ENCODE measurements around the gene OCLN. TPM values are rescaled to one million over a fixed set of nuclear protein-coding genes. Genes with fewer than 3 reads are reported as not detected.
A peak's percentile ranks its signal among the peaks of the same experiment; 100 is the strongest.

The OCLN gene
- total RNA-seq, 2 donors from 2014 or later: 117 to 124 TPM

- no peak overlapping the region for H3K9ac ChIP-seq (ENCODE audit: extremely low read depth, low read length, poor library complexity, severe bottlenecking)
- no peak overlapping the region for H3K27ac ChIP-seq (ENCODE audit: low read depth, low read length)
- DNase-seq: no peak
- H3K36me3 ChIP-seq (ENCODE audit: control insufficient read depth, insufficient read depth, low read length): no peaks in the 10 kb centered on the region
- H3K4me3 Mint-ChIP-seq: no peak overlapping the region
- H3K27me3 Mint-ChIP-seq (ENCODE audit: insufficient read depth): peaks cover 4% of the 10 kb centered on the region
- no peak overlapping the region for H3K27ac Mint-ChIP-seq
- H3K4me1 Mint-ChIP-seq: peaks cover 19% of the 10 kb centered on the region
- peaks cover 13% of the 10 kb centered on the region for H3K27me3 ChIP-seq (ENCODE audit: control insufficient read depth, insufficient read depth, low read length, poor library complexity, severe bottlenecking)
- no peak for TF ChIP-seq CTCF (conservative IDR thresholded peaks at IDR 0.05)
- no peaks in the 10 kb centered on the region for H3K9me3 ChIP-seq (ENCODE audit: control insufficient read depth, low read length)
- H3K9me3 Mint-ChIP-seq: no peaks in the 10 kb centered on the region
- H3K4me3 ChIP-seq (ENCODE audit: low read length): no peak overlapping the region
- no peaks in the 10 kb centered on the region for H3K4me1 ChIP-seq (ENCODE audit: control insufficient read depth, insufficient read depth, low read length)
- no peaks in the 10 kb centered on the region for H3K36me3 Mint-ChIP-seq (ENCODE audit: low read depth)
- WGBS, 2 experiments (ENCODE audit: insufficient coverage in 1 of 2, insufficient read length in 1 of 2): 96 to 100% methylated on average over 1 to 4 of the region's 4 CpGs
These were observed 3.3 kb upstream of the OCLN start for GRCh38 chr5:69489246-69489645.

- DNase-seq: no peak
- Histone ChIP-seq H3K4me3 (ENCODE audit: low read length) (no peak overlapping the region), H3K9me3 (ENCODE audit: control insufficient read depth, low read length) (no peaks in the 10 kb centered on the region), H3K4me1 (ENCODE audit: control insufficient read depth, insufficient read depth, low read length) (no peaks in the 10 kb centered on the region), H3K9ac (ENCODE audit: extremely low read depth, low read length, poor library complexity, severe bottlenecking) (no peak overlapping the region), H3K27ac (ENCODE audit: low read depth, low read length) (no peak overlapping the region), H3K36me3 (ENCODE audit: control insufficient read depth, insufficient read depth, low read length) (no peaks in the 10 kb centered on the region), H3K27me3 (ENCODE audit: control insufficient read depth, insufficient read depth, low read length, poor library complexity, severe bottlenecking) (peaks cover 13% of the 10 kb centered on the region)
- peaks cover 9% of the 10 kb centered on the region for H3K36me3 Mint-ChIP-seq (ENCODE audit: low read depth)
- no peaks in the 10 kb centered on the region for H3K9me3 Mint-ChIP-seq
- H3K27me3 Mint-ChIP-seq (ENCODE audit: insufficient read depth): peaks cover 4% of the 10 kb centered on the region
- no peak overlapping the region for H3K27ac Mint-ChIP-seq
- peaks cover 33% of the 10 kb centered on the region for H3K4me1 Mint-ChIP-seq
- 67 to 81% methylated on average over 1 to 2 of the region's 2 CpGs for WGBS, 2 experiments (ENCODE audit: insufficient coverage in 1 of 2, insufficient read length in 1 of 2)
- H3K4me3 Mint-ChIP-seq: peak overlapping the region; percentile 95
- no peak for TF ChIP-seq CTCF (conservative IDR thresholded peaks at IDR 0.05)
These were observed 1.6 kb upstream of the OCLN start for GRCh38 chr5:69491027-69491426.

- H3K36me3 Mint-ChIP-seq (ENCODE audit: low read depth): peaks cover 9% of the 10 kb centered on the region
- DNase-seq: no peak
- H3K27me3 ChIP-seq (ENCODE audit: control insufficient read depth, insufficient read depth, low read length, poor library complexity, severe bottlenecking): peaks cover 13% of the 10 kb centered on the region
- peaks cover 4% of the 10 kb centered on the region for H3K36me3 ChIP-seq (ENCODE audit: control insufficient read depth, insufficient read depth, low read length)
- peak overlapping the region; percentile 95 for H3K4me3 Mint-ChIP-seq
- peaks cover 4% of the 10 kb centered on the region for H3K27me3 Mint-ChIP-seq (ENCODE audit: insufficient read depth)
- peak overlapping the region; percentile 92 for H3K9ac ChIP-seq (ENCODE audit: extremely low read depth, low read length, poor library complexity, severe bottlenecking)
- H3K27ac ChIP-seq (ENCODE audit: low read depth, low read length): no peak overlapping the region
- H3K9me3 ChIP-seq (ENCODE audit: control insufficient read depth, low read length): no peaks in the 10 kb centered on the region
- TF ChIP-seq CTCF (conservative IDR thresholded peaks at IDR 0.05): peak; percentile 21
- H3K4me1 Mint-ChIP-seq: peaks cover 37% of the 10 kb centered on the region
- no peaks in the 10 kb centered on the region for H3K9me3 Mint-ChIP-seq
- H3K27ac Mint-ChIP-seq: peak overlapping the region; percentile 98
- H3K4me3 ChIP-seq (ENCODE audit: low read length): peak overlapping the region; percentile 85
- H3K4me1 ChIP-seq (ENCODE audit: control insufficient read depth, insufficient read depth, low read length): no peaks in the 10 kb centered on the region
- WGBS, 2 experiments (ENCODE audit: insufficient coverage in 1 of 2, insufficient read length in 1 of 2): 2 to 12% methylated on average over 11 to 17 of the region's 17 CpGs
These were observed 676 bp upstream of the OCLN start for GRCh38 chr5:69491838-69492390.
